Vagina (tissue), 2 donors: ENCODE measurements around the gene LZTS2.

Experiments used
- CTCF ChIP-seq, 3 experiments: fragments of 450-650 bp in 2 of 3; fragments of 200-600 bp in 1 of 3; sonication (generic) in 1 of 3; IDR thresholded peaks; one replicate each; pipeline ENCODE4 v1.5.1; 2017 to 2019; ENCODE audit warnings: antibody characterized with exemption in 3 of 3, mild to moderate bottlenecking in 2 of 3, moderate library complexity in 2 of 3
- POLR2A ChIP-seq, 2 donors: fragments of 450-650 bp; IDR thresholded peaks; one replicate each; pipeline ENCODE4 v1.6.1; 2017; ENCODE audit warnings: antibody characterized with exemption in 2 of 2, mild to moderate bottlenecking in 2 of 2, moderate library complexity in 2 of 2

- TF ChIP-seq CTCF (IDR thresholded peaks at IDR 0.05) (no peak), POLR2A (IDR thresholded peaks at IDR 0.05) (no peak)
These were observed 47.0 kb downstream of the LZTS2 start for GRCh38 chr10:101046332-101047238.
